Cortex of kidney (tissue), 1 donor: ENCODE measurements around the gene TBX4.
"Not testable (repeated sequence)": the region's sequence is repeated elsewhere in the genome, so short reads cannot be mapped to it uniquely, and the experiment has no call there.

Experiments
- DNase-seq: peaks from one replicate; lab custom pipeline; 2025; lab: John Stamatoyannopoulos, UW

TBX4 gene

DNA sequence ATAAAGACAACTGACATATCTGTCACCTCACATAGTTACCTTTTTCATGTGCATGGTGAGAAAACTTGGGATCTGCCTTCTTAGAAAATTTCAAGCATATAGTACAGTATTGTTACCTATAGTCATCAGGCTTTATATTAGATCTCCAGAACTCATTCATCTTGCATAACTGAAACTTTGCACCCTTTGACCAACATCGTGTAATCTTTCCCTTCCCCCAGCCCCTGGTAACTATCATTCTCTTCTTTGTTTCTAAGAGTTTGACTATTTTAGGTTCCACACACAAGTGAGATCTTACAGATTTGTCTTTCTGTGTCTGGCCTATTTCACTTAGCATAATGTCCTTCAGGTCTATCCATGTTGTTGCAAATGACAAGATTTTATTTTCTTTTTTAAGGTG is 22.9 kb upstream of the TBX4 start:
- no peak for DNase-seq

DNA sequence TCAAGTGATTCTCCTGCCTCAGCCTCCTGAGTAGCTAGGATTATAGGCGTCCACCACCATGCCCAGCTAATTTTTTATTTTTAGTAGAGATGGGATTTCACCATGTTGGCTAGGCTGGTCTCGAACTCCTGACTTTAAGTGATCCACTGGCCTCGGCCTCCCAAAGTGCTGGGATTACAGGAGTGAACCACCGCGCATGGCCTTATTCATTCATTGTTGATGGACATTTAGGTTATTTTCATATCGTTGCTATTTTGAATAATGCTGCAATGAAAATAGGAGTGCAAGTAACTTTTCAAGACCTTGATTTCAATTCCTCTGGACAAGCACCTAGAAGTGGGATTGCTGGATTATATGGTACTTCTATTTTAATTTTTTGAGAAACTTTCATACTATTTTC is 22.4 kb upstream of the TBX4 start:
- DNase-seq = not testable (repeated sequence)

DNA sequence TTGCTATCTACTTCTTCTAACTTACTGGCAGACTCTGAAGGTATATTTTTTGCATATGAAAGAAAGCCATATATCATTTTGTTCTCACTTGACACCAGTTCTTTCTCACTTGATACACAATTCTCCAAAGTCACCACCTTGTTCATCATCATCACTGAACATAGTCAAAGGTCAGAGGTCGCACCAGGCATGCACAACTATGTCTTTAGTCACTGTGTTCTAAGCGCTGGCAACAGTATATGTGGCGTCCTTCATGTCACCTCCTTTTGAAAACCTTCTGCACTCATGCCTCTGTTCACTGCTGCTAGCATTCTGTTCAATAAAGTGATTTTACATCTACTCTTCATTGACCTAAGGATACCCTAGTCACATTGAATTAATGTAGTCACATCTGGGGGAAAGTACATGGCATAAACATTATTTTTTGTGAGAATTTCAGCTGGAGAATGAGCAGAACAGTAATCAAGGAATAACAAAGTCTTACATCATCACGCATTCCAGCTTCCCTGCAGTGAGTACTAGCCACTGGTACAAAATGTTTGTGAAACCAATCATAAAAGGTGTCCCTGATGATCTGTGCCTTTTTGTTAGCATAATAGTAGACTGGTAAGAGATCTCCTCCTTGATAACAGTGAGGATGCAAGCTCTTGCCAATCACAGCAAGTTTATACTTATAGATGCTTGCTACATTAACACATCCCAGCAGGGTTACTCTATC is 20.5 kb upstream of the TBX4 start:
- no peak for DNase-seq

DNA sequence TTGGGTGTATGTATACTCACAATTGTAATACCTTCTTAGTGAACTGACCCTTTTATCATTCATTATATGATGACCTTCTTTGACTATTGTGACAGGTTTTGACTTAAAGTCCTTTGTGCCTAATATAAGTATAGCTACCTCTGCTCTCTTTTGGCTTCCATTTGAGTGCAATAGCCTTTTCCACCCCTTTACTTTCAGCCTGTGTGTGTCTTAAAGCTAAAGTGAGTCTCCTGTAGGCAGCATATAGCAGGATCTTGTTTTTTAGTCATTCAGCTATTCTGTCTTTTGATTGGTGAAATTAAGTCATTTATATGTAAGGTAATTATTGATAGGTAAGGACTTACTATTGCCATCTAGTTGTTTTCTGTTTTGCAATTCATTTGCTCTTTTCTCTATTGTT is 15.9 kb upstream of the TBX4 start:
- DNase-seq = no peak

DNA sequence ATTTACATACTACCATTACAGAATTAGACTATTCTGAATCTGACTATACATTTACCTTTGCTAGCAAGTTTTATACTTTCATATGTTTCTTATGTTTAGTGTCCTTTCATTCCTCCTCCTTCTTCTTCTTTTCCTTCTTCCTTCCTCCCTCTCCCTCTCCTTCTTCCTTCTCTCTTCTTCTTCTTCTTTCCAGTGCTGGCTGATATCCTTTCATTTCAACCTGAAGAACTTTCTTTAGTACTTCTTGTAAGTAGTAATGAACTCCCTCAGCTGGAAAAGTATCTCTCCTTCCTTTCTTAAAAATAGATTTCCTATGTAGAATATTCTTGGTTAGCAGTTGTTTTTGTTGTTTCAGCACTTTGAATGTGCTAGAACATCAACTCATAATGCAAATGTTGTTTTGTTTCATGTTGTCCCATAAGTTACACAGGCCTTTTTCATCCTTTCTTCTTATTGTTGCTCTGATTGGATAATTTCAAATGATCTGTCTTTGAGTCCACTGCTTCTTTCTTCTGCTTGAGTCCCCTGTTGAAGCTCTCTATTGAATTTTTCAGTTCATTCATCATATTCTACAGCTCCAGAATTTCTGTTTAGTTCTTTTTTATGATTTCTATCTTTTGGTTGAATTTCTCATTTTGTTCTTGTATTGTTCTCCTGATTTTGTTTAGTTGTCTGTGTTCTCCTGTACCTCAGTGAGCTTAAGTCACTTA is 15.1 kb upstream of the TBX4 start:
- no peak for DNase-seq

DNA sequence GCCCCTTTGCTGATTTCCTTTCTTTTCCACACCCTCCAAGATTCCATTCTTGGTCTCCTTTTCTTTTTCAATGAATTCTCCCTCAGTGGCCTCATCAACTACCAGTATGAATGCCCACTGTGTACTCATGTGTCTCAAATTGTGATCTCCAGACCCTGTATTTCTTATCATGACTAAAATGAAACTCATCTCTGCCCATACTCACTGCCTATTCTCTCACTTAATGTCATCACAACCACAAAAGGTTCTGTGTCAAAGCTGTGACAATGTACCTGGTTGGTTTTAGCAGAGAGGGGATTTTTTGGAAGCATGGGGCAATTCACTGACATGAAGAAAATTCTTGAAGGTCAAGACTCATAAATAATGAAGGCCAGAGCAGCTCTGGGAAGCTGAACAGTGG is 11.5 kb upstream of the TBX4 start:
- DNase-seq = no peak

DNA sequence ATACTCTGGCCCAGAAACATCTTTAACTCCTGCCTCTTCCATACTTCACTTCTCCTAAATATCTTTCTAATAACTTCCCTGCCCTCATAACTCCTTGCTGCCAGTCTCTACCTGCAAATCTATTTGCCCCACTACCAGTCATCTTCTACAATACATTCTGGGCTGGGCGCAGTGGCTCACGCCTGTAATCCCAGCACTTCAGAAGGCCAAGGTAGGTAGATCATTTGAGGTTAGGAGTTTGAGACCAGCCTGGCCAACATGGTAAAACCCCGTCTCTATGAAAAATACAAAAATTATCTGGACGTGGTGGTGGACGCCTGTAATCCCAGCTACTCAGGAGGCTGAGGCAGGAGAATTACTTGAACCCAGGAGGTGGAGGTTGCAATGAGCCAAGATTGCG is 10.7 kb upstream of the TBX4 start:
- not testable (repeated sequence) for DNase-seq

DNA sequence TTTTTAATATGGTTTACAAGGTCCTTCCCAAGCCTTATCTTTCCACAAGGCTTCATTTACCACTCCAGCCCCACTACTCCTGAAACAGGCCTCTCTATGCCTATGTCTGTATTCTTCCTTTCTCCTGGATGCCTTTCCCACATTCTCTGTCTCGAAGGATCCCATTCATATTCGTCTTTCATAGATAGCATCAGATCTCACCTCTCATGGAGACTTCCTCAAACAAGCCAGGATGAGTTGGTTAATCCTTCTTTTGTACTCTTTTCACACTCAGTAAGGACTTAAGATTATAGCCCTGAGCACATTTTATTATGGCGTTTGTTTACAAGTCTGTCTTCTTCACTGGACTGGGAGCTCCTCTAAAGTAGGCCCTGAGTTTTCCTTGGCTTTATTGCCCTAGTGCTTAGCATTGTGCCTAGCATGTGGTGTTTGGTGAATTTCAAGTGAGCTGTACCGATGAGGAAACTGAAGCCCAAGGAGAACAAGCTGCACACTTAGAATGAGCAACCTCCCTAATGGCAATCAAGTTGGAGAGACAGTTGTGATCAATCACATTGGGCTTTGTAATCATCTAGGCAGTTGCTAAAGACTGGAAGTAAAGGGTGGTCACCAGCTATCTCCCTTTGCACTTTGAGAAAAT is 10.0 kb upstream of the TBX4 start:
- no peak for DNase-seq

DNA sequence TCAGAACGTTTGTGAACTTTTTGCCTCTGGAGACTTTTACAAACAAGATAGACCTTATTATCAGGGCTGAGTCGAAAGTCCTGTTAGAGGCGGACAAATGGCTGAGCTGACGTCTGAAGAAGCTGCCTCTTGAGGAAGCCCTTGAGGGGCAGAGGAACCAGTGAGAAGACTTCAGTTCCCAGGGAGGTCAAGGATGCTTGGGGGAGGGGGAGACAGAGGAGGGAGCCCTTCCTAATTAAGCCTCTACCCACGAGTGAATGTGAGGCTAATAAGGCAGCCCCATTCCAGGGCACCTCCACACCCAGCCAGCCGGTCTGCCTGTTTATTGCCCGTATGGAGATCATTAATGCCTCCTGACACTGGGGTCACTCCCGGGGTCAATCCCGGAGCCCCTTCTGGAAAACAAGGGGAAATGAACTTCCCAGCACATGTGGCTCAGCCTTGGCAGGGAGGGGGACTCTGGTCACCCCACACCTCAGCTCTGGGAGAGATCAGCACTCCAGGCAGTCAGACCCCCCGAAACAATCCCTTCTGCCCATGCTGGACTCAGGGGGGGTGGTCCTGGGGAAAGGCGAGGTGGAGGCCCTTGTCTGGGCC is 9.2 kb upstream of the TBX4 start:
- no peak for DNase-seq

DNA sequence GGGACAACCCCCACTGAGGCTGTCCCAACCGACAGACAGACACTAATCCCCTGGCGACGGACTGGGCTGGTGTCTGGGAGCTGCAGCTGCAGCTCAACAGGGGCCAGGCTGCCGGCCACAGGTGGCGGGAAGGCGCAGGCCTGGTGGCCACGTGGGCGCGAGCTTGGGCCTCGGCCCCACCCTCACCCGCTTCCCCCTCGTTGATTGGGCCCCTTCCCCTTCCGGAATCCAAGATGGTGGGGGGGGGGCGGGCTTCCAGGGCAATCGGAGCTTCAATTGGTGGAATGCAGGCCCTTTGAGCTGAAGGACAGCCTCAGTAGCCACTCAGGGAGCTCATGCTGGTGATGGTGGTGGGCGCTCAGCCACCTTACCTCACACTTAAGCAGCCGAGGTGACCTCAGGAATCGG is 8.7 kb upstream of the TBX4 start:
- no peak for DNase-seq

DNA sequence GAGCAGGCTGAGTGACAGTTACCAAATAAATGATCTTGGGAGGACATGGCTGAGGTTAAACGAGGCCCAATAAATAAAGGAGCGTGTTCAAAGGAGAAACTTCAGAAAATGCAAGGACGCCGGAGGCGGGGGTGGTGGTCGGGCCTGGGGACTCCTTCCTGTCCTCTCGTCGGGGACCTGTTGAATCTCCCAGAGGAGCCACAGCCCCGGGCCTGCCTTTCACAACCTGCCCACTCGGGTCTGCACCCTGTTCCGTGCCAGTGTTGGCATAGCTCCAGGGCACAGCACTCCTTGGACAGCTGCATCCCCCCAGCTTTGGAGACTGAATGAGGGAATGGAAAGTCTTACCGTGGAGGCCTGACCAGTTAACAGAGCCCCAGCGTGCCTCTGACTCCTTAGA is 8.1 kb upstream of the TBX4 start:
- DNase-seq = no peak

DNA sequence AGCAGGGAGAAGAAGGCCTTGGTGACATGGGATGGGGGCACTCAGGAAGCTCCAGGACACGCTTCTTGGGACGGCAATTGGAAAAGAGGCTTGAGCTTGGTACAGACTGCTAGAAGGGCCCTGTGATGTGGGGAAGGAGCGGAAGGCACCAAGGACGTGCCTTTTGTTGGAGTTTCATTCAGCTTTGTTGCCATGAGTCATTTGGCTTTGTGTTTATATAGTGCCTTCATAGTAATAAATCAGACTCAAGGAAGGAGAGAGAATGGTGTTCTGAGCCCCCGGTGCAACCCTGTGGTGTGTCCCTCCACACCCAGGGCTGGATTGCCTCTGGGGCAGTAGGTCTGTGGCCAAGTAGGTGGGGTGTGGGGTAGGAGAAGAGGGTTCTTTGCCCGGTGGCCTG is 7.4 kb upstream of the TBX4 start:
- no peak for DNase-seq

DNA sequence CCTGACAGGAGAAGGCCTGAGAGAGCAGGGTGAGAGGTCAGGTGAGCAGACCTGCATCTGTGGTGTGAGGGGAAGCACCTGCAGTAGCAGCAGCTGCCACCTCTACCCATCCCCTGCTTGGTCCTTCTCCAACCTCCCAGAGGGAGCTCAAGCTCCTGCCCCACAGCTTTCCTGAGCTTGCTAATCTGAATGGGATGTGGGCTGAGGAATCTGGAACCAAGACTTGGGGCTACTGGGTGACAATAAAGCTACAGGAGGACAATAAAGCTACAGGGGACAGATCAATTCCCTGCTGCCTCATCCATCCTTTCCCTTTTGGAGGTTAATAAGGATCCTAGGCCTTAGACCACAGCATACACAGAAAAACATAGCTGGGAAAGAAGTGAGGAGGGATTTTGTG is 4.9 kb upstream of the TBX4 start:
- DNase-seq = no peak

DNA sequence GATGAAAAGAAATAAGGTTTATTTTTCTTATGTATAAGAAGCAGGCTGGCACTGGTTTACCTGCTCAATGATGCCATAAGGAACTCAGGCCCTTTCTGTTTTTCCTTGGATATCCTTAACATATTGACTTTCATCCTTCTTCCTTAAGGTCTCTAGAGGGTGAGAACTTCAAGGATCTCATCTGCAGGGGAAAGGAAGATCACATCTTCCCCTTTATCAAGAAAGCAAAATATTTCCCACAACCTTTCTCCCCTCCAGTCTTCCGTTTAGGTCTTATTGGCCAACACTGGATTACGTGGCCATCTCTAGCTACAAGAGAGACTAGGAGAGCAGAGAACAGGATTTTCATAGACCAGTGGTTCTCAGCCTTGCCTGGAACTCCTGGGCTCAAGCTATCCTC is 4.2 kb upstream of the TBX4 start:
- DNase-seq = no peak

DNA sequence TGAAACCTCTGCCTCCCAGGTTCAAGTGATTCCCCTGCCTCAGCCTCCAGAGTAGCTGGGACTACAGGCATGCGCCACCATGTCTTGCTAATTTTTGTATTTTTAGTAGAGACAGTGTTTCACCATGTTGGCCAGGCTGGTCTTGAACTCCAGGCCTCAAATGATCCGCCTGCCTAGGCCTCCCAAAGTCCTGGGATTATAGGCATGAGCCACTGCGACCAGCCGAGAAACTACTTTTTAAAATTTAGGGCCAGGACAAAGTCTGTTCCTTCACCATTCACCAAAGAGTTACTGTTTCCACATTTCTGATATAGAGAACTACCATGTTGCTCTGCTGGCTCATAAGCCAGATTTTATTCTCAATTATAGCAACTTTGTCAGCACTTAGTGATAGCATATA is 3.1 kb upstream of the TBX4 start:
- not testable (repeated sequence) for DNase-seq

DNA sequence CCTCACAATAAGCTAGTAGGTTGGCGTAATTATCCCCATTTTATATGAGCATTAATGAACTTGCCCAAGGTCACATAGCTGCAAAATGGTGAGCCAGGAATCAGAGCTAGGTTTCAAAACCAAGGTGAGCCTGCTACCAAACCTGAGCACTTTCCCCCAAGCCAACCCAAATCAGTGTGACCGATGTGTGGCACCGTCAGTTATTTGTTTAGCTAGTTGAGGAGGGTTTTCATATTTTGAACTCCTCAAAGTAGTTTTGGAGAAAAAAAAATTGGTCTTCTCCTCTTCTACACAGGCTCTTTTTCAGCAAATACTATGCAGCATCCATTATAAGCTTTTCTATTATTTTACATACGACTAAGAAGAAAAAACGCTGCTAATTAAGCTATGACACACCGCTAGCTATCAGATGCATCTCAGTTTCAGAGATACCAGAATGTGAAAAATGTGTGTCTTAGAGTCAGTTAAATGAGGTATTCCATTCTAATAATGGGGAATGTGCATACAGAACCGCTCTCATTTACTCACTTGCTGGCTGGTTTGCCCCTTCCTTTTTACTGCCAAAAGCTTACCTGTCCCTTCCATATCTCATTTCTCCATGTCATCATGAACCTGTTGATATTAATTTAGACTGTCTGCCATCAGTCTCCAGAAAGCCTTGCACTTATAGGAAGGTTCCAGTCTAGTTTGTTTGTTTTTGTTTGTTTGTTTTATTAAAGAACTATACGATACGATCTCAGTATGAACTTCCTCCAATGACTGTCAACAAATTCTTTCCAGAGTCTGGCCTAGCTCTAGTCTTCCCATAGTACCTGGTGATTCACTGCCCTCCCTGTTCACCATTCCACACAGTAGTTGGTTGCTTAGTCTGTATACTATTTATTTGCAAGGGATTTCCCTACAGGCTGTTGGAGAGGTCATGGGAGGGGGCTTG is 2.2 kb upstream of the TBX4 start:
- no peak for DNase-seq

DNA sequence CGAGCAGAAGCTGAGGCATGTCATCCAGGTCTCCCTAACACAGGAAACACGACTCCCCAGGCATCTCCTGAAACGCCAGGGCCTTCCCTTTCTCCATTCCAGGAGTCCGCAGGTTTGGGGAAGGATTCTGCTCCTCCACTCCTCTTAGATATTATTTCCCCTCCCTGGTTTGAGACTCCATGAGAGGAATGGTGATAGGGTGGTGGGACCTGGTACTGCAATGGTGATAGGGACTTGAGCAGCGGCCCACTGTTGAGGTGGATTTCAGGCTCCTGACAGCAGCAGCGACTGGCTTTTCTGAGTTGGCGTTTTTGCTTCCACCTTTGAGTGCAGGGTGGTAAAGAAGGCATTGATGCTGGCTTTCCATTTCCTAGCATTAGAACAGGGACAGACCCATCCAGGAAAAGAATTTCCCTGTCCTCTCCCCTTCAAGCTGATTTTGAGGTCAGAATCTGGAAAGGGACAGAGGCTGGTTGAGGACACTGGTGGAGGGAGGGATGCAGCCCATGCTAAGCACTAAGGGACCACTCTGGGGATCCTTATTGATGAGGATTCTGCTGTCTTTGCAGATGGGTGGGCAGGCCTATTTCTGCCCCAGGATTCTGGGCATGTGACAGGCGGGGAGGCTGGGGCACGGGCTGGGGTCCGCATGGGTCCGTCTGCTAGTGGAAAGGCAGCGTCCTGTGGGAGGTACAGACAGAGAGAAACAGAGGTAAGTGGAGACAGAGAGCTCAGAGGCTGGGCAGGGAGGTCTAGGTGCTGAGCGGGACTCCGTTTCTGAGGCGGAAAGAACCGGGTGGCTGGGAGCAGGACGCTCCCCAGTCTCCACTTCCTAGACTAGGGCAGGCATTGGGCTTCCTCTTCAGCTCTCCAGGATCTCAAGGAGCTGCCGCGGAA is 1.3 kb upstream of the TBX4 start:
- no peak for DNase-seq

DNA sequence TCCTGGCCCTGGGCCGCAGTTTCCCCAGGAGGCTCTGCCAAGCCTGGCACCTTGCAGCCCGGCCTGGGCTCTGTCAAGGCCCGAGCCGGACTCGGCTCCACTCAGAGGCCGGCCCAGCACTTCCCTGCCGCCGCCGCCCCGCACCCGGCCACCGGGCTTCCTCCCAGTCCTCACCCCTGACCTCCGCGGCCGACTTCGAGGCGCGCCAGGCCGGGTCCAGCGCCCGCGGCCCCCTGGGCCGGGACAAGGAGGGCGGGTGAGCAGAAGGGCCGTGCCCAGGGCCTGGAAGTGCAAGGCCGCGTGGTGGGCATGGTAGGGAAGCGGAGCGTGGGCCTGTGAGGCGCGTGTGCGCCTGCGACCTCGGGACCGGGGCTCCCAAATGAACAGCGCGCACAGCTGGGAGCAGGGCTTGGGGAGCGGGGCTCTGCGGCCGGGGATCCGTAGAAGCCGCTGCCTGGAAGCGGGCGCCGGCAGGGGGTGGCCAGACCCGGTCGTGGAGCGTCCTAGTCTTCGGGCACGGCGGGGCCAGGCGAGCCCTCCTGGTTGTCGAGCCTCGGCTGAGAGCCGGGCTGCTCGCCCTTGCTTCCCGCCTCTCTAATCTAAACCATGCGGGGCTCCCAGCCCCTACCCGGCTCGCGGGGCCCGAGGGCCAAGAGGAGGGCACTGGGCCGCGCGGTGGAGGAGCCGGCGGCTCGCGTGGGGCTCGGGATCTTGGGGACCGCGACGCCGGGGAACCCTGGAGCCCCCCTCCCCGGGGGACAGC is 503 bp upstream of the TBX4 start:
- DNase-seq = no peak

DNA sequence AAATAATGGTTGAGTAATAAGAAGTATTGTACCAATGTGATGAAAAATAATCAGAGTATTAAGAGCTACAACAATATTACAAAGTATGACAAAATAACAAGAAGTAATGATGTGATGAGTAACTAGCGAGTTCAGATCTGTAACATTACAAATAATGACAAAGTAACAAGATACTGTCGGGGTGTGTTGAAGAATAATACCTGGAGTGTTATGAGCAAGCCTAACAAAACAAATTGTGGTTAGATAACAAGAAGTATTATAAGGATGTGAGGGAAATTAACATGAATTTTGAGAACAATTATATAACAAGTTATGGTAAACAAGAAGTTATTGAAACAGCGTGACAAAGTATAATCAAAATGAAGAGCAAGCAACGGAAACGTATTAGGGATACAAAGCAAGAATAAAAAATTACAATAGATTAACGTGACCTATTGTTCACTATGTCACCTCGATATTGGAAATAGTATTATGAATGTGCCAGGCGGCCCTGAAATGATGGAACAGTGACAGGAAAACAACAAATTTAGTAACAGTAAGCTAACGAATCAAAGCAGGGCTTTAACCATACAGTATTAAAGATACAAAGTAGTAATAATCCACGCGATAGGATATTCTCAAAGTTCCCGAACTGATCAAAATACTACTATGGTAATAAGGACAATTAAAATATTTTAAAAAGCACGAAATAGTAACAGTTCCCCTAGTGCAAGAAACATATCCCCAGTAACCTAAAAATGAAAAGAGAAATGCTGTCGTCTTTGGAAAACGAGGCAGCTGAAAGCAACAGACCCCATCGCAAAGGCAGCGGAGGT is 1.6 kb downstream of the TBX4 start:
- no peak for DNase-seq
